GM23338 (cell line): ENCODE results near the gene ZNF566. TPM values are rescaled to one million over a fixed set of nuclear protein-coding genes. Genes with fewer than 3 reads are reported as not detected.

Experiments used
- ATAC-seq: fragments of 200-7000 bp; cut with Tn5 transposase; 3 replicates; pipeline ENCODE4 v1.9.1; 2020
- DNase-seq: peaks from one replicate; pipeline ENCODE4 v3.0.0-alpha.2; 2015; ENCODE audit warnings: low spot score
- H2AFZ ChIP-seq: fragments of 200-600 bp; sonication (generic); 2 replicates; pipeline ENCODE4 v1.8.0; 2016; ENCODE audit warnings: antibody characterized with exemption, mild to moderate bottlenecking, moderate library complexity
- H3F3A ChIP-seq: fragments of 200-600 bp; sonication (generic); replicated peaks from 2 replicates; pipeline ENCODE4 v1.8.0; 2017; ENCODE audit warnings: antibody characterized with exemption, mixed run types, low read depth
- H3K27ac ChIP-seq: fragments of 200-600 bp; sonication (generic); 2 replicates; pipeline ENCODE4 v1.6.1; 2016; ENCODE audit warnings: low read depth
- H3K27me3 ChIP-seq: fragments of 200-600 bp; sonication (generic); 2 replicates; pipeline ENCODE4 v1.8.0; 2016; ENCODE audit warnings: mild to moderate bottlenecking, mixed run types, moderate library complexity; ENCODE audit not compliant: insufficient read depth
- H3K36me3 ChIP-seq: fragments of 200-600 bp; sonication (generic); 2 replicates; pipeline ENCODE4 v1.8.0; 2016; ENCODE audit warnings: mild to moderate bottlenecking; ENCODE audit not compliant: insufficient read depth
- H3K4me1 ChIP-seq: fragments of 200-600 bp; sonication (generic); 2 replicates; pipeline ENCODE4 v1.8.0; 2016; ENCODE audit warnings: mild to moderate bottlenecking, moderate library complexity; ENCODE audit not compliant: insufficient read depth
- H3K4me2 ChIP-seq: fragments of 200-600 bp; sonication (generic); 2 replicates; pipeline ENCODE4 v1.7.1; 2017; ENCODE audit warnings: mixed run types
- H3K4me3 ChIP-seq: fragments of 200-600 bp; sonication (generic); 2 replicates; pipeline ENCODE4 v1.6.1; 2016; ENCODE audit warnings: mixed run types
- H3K79me2 ChIP-seq: fragments of 200-600 bp; sonication (generic); replicated peaks from 2 replicates; pipeline ENCODE4 v1.8.0; 2017; ENCODE audit warnings: mild to moderate bottlenecking; ENCODE audit not compliant: insufficient read depth
- H3K9me2 ChIP-seq: fragments of 200-600 bp; sonication (generic); 2 replicates; pipeline ENCODE4 v1.8.0; 2017; ENCODE audit not compliant: insufficient read depth
- H4K20me1 ChIP-seq: fragments of 200-600 bp; sonication (generic); replicated peaks from 2 replicates; pipeline ENCODE4 v1.8.0; 2017; ENCODE audit warnings: mild to moderate bottlenecking; ENCODE audit not compliant: insufficient read depth
- H3K27ac Mint-ChIP-seq: 2 replicates; pipeline ENCODE4 v1.8.0; 2020; ENCODE audit warnings: inconsistent platforms, mild to moderate bottlenecking, moderate library complexity, mixed read lengths
- H3K27me3 Mint-ChIP-seq: 3 replicates; pipeline ENCODE4 v1.8.0; 2022; ENCODE audit warnings: low read depth, mild to moderate bottlenecking, moderate library complexity, mixed read lengths, inconsistent platforms; ENCODE audit not compliant: insufficient read depth, poor library complexity
- H3K36me3 Mint-ChIP-seq: 3 replicates; pipeline ENCODE4 v1.8.0; 2021; ENCODE audit warnings: low read depth, mild to moderate bottlenecking, inconsistent platforms, moderate library complexity, mixed read lengths
- H3K4me1 Mint-ChIP-seq: 3 replicates; pipeline ENCODE4 v1.8.0; 2020; ENCODE audit warnings: mild to moderate bottlenecking, inconsistent platforms, mixed read lengths
- H3K4me3 Mint-ChIP-seq: 3 replicates; pipeline ENCODE4 v1.8.0; 2021; ENCODE audit warnings: moderate library complexity, mild to moderate bottlenecking, inconsistent platforms, mixed read lengths
- H3K9me3 Mint-ChIP-seq: 3 replicates; pipeline ENCODE4 v1.8.0; 2020; ENCODE audit warnings: moderate library complexity, mild to moderate bottlenecking, inconsistent platforms, mixed read lengths
- CREB1 ChIP-seq: fragments of 250-450 bp; sonication (Bioruptor Pico); IDR thresholded peaks from 2 replicates; pipeline ENCODE4 v1.5.0; 2020; ENCODE audit warnings: low read depth, mild to moderate bottlenecking, moderate library complexity
- EZH2 ChIP-seq: fragments of 200-600 bp; sonication (generic); IDR thresholded peaks from one replicate; pipeline ENCODE4 v1.8.0; 2017; ENCODE audit warnings: antibody characterized with exemption, mild to moderate bottlenecking, low read depth; ENCODE audit not compliant: unreplicated experiment
- ZNF114 ChIP-seq: fragments of 250-450 bp; sonication (Bioruptor Pico); IDR thresholded peaks from 2 replicates; pipeline ENCODE4 v1.5.0; 2020; ENCODE audit warnings: mild to moderate bottlenecking, moderate library complexity
- ZNF331 ChIP-seq: fragments of 250-450 bp; sonication (Bioruptor Pico); IDR thresholded peaks from 2 replicates; pipeline ENCODE4 v1.5.0; 2020; ENCODE audit warnings: low read depth, mild to moderate bottlenecking, moderate library complexity
- polyA plus RNA-seq: library from polyadenylated mRNA; unstranded; fragments of >200 nt; fragmentation: Nextera tagmentation; extraction: Ambion mirVana; gene quantifications from 2 replicates; pipeline ENCODE4 v1.2.1, GENCODE V29; 2016
- total RNA-seq: library from RNA; depleted of rRNA; stranded (reverse); fragments of >200 nt; shearing (Covaris generic); gene quantifications from 2 replicates; pipeline ENCODE4 v1.2.3, GENCODE V29; 2014
- TF ChIP-seq, protein P1 (sequence below): IDR thresholded peaks from 2 replicates; pipeline ENCODE4 v1.6.1; 2016; ENCODE audit warnings: antibody characterized with exemption
- TF ChIP-seq, protein P2 (sequence below): fragments of 250-450 bp; sonication (Bioruptor Pico); IDR thresholded peaks from 2 replicates; pipeline ENCODE4 v1.5.0; 2020; ENCODE audit warnings: mild to moderate bottlenecking, moderate library complexity
- TF ChIP-seq, protein P3 (sequence below), 2 experiments: fragments of 200-600 bp in 1 of 2; sonication (generic) in 1 of 2; conservative IDR thresholded peaks; 2 replicates each; pipeline versions ENCODE4 v1.5.1 to v1.6.1; 2016 to 2017; ENCODE audit warnings: antibody characterized with exemption in 2 of 2, low read depth in 2 of 2, mild to moderate bottlenecking in 2 of 2, moderate library complexity in 1 of 2

Gene ZNF566
- total and polyA plus RNA-seq, 2 experiments from 2014 or later: 11.9 to 18.0 TPM

DNA sequence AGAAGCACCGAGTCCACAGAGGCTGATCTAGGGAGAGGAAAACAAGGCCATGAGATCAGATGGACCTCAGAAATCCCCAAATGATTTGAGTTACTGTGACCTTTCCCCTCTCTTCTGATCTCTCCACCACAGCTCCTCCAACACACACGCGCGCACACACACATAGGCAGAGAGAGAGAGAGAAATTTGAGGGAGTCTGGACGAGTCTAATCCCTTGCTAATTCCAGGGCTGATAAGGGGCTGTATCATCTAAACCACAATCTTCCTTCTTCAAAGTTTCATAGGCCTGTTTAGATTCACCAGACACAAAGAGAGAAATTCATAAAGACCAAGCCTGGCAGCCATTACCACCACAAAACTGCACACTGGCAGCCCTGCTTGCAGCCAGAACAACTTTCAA is 79.5 kb downstream of the ZNF566 start (continued):
- TF ChIP-seq, protein P1, sequence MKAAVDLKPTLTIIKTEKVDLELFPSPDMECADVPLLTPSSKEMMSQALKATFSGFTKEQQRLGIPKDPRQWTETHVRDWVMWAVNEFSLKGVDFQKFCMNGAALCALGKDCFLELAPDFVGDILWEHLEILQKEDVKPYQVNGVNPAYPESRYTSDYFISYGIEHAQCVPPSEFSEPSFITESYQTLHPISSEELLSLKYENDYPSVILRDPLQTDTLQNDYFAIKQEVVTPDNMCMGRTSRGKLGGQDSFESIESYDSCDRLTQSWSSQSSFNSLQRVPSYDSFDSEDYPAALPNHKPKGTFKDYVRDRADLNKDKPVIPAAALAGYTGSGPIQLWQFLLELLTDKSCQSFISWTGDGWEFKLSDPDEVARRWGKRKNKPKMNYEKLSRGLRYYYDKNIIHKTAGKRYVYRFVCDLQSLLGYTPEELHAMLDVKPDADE: no peak
- TF ChIP-seq, protein P2, sequence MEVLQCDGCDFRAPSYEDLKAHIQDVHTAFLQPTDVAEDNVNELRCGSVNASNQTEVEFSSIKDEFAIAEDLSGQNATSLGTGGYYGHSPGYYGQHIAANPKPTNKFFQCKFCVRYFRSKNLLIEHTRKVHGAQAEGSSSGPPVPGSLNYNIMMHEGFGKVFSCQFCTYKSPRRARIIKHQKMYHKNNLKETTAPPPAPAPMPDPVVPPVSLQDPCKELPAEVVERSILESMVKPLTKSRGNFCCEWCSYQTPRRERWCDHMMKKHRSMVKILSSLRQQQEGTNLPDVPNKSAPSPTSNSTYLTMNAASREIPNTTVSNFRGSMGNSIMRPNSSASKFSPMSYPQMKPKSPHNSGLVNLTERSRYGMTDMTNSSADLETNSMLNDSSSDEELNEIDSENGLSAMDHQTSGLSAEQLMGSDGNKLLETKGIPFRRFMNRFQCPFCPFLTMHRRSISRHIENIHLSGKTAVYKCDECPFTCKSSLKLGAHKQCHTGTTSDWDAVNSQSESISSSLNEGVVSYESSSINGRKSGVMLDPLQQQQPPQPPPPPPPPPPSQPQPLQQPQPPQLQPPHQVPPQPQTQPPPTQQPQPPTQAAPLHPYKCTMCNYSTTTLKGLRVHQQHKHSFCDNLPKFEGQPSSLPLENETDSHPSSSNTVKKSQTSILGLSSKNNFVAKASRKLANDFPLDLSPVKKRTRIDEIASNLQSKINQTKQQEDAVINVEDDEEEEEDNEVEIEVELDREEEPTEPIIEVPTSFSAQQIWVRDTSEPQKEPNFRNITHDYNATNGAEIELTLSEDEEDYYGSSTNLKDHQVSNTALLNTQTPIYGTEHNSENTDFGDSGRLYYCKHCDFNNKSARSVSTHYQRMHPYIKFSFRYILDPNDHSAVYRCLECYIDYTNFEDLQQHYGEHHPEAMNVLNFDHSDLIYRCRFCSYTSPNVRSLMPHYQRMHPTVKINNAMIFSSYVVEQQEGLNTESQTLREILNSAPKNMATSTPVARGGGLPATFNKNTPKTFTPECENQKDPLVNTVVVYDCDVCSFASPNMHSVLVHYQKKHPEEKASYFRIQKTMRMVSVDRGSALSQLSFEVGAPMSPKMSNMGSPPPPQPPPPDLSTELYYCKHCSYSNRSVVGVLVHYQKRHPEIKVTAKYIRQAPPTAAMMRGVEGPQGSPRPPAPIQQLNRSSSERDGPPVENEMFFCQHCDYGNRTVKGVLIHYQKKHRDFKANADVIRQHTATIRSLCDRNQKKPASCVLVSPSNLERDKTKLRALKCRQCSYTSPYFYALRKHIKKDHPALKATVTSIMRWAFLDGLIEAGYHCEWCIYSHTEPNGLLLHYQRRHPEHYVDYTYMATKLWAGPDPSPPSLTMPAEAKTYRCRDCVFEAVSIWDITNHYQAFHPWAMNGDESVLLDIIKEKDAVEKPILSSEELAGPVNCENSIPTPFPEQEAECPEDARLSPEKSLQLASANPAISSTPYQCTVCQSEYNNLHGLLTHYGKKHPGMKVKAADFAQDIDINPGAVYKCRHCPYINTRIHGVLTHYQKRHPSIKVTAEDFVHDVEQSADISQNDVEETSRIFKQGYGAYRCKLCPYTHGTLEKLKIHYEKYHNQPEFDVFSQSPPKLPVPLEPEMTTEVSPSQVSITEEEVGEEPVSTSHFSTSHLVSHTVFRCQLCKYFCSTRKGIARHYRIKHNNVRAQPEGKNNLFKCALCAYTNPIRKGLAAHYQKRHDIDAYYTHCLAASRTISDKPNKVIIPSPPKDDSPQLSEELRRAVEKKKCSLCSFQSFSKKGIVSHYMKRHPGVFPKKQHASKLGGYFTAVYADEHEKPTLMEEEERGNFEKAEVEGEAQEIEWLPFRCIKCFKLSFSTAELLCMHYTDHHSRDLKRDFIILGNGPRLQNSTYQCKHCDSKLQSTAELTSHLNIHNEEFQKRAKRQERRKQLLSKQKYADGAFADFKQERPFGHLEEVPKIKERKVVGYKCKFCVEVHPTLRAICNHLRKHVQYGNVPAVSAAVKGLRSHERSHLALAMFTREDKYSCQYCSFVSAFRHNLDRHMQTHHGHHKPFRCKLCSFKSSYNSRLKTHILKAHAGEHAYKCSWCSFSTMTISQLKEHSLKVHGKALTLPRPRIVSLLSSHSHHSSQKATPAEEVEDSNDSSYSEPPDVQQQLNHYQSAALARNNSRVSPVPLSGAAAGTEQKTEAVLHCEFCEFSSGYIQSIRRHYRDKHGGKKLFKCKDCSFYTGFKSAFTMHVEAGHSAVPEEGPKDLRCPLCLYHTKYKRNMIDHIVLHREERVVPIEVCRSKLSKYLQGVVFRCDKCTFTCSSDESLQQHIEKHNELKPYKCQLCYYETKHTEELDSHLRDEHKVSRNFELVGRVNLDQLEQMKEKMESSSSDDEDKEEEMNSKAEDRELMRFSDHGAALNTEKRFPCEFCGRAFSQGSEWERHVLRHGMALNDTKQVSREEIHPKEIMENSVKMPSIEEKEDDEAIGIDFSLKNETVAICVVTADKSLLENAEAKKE (CRISPR knock-in tag): no peak
- TF ChIP-seq ZNF331 (no peak), EZH2 (no peak), CREB1 (CRISPR knock-in tag) (no peak), ZNF114 (CRISPR knock-in tag) (no peak)

DNA sequence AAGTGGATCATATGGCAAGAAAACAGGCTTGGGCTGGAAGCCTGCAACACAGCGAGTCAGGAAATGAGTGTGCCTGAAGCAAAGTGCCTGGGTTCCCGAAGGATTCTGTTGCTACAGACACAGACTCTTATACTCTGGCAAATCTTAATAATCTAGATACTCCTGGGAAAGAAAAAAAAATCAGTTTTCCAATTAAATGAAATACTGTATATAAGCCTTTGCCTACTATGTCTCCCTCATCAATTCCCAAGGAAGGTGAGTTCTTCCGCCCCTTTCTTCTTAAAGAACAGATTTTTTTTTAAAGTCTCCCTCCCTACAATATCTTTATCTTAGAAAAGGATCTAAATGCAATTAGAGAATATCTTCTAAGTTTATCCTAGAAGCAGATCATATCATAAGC is 81.3 kb downstream of the ZNF566 start:
- Mint-ChIP-seq H3K27ac (no peak overlapping the region), H3K27me3 (peaks cover 6% of the 10 kb centered on the region)
- TF ChIP-seq CREB1 (CRISPR knock-in tag): no peak
- TF ChIP-seq, protein P3, sequence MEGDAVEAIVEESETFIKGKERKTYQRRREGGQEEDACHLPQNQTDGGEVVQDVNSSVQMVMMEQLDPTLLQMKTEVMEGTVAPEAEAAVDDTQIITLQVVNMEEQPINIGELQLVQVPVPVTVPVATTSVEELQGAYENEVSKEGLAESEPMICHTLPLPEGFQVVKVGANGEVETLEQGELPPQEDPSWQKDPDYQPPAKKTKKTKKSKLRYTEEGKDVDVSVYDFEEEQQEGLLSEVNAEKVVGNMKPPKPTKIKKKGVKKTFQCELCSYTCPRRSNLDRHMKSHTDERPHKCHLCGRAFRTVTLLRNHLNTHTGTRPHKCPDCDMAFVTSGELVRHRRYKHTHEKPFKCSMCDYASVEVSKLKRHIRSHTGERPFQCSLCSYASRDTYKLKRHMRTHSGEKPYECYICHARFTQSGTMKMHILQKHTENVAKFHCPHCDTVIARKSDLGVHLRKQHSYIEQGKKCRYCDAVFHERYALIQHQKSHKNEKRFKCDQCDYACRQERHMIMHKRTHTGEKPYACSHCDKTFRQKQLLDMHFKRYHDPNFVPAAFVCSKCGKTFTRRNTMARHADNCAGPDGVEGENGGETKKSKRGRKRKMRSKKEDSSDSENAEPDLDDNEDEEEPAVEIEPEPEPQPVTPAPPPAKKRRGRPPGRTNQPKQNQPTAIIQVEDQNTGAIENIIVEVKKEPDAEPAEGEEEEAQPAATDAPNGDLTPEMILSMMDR (conservative IDR thresholded peaks at IDR 0.05; ENCODE audit: low read depth in 2 of 2): no peak
- TF ChIP-seq, protein P2 (CRISPR knock-in tag): no peak

More for the DNA sequence above, 81.3 kb downstream of the ZNF566 start:
- Histone ChIP-seq H3K4me1 (no peaks in the 10 kb centered on the region), H3K27me3 (no peaks in the 10 kb centered on the region), H3F3A (no peaks in the 10 kb centered on the region), H4K20me1 (peaks cover 5% of the 10 kb centered on the region; the same call in 1 of the 2 replicates), H3K4me3 (no peak overlapping the region), H3K4me2 (no peak overlapping the region), H3K27ac (no peak overlapping the region), H2AFZ (no peak overlapping the region), H3K36me3 (peaks cover 36% of the 10 kb centered on the region), H3K79me2 (peaks cover 40% of the 10 kb centered on the region), H3K9me2 (no peaks in the 10 kb centered on the region)
- no peak overlapping the region for H3K4me3 Mint-ChIP-seq
- ATAC-seq: no peak
- peaks cover 63% of the 10 kb centered on the region for H3K36me3 Mint-ChIP-seq
- no peaks in the 10 kb centered on the region for H3K9me3 Mint-ChIP-seq
- DNase-seq: no peak
- no peaks in the 10 kb centered on the region for H3K4me1 Mint-ChIP-seq
